ENCODE data around the gene NGLY1. TPM values are rescaled to one million over a fixed set of nuclear protein-coding genes. Genes with fewer than 3 reads are reported as not detected.

Gene NGLY1
- total and polyA plus RNA-seq, 2 donors from 2014 or later: 22.6 to 32.0 TPM

GRCh38 chr3:25821746-25822573 is 38.7 kb upstream of the NGLY1 start:
- intact Hi-C loops (cut with DNase I): no loop called here
- no peak overlapping the region for H3K27ac ChIP-seq (ENCODE audit: low read depth in 2 of 2, low read length in 2 of 2)
- no peak for DNase-seq
- H3K27me3 ChIP-seq (ENCODE audit: control insufficient read depth, insufficient read depth, low read length): no peaks in the 10 kb centered on the region
- no peak for TF ChIP-seq CTCF (IDR thresholded peaks at IDR 0.05; ENCODE audit: borderline replicate concordance, extremely low read depth, insufficient read depth)
- H3K4me3 ChIP-seq (ENCODE audit: low read length in 3 of 3): no peak overlapping the region
- no peaks in the 10 kb centered on the region for H3K36me3 ChIP-seq (ENCODE audit: control insufficient read depth in 2 of 3, insufficient read depth in 3 of 3, low read length in 3 of 3)
- no peaks in the 10 kb centered on the region for H3K9me3 ChIP-seq (ENCODE audit: control insufficient read depth in 2 of 3, insufficient read depth in 1 of 3, low read length in 3 of 3)
- FAIRE-seq: no peak
- H3K4me1 ChIP-seq (ENCODE audit: control insufficient read depth in 2 of 3, insufficient read depth in 2 of 3, low read depth in 1 of 3, low read length in 3 of 3): no peaks in the 10 kb centered on the region
- no peak overlapping the region for H3K9ac ChIP-seq (ENCODE audit: low read length in 3 of 3)

- Histone ChIP-seq H3K36me3 (ENCODE audit: control insufficient read depth in 2 of 3, insufficient read depth in 3 of 3, low read length in 3 of 3) (no peaks in the 10 kb centered on the region), H3K27me3 (ENCODE audit: control insufficient read depth, insufficient read depth, low read length) (no peaks in the 10 kb centered on the region)
- DNase-seq: no peak
Measured at GRCh38 chr3:25820816-25821486, 37.7 kb upstream of the NGLY1 start.

DNA sequence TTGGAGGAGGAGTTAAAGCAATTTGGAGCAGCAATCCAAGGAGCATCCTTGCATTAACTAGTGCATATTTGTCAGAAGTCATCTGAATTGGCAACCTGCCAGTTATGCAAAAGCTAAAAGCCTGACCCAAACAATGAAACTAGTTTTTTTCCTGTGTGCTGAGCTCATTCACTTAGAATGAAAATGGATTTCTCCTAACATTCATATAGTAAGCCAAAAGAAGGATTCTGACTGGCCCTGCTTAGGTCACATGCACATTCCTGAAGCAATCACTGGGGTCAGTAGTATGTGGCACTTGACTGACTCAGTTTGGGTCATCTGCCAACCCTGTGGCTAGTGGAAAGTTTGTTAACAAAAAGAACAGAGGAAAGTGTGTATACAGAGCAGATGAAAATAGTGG is 37.1 kb upstream of the NGLY1 start:
- no peaks in the 10 kb centered on the region for H3K36me3 ChIP-seq (ENCODE audit: control insufficient read depth in 2 of 3, insufficient read depth in 3 of 3, low read length in 3 of 3)
- H3K27ac ChIP-seq (ENCODE audit: low read depth in 2 of 2, low read length in 2 of 2): no peak overlapping the region
- peak in 2 of 5 donors; percentile 54 to 64 for DNase-seq
- H3K4me3 ChIP-seq (ENCODE audit: low read length in 3 of 3): no peak overlapping the region
- H3K9ac ChIP-seq (ENCODE audit: low read length in 3 of 3): no peak overlapping the region
- intact Hi-C loops (cut with DNase I): no loop called here
- FAIRE-seq: no peak
- no peaks in the 10 kb centered on the region for H3K27me3 ChIP-seq (ENCODE audit: control insufficient read depth, insufficient read depth, low read length)
- no peaks in the 10 kb centered on the region for H3K4me1 ChIP-seq (ENCODE audit: control insufficient read depth in 2 of 3, insufficient read depth in 2 of 3, low read depth in 1 of 3, low read length in 3 of 3)
- peaks cover 0 to 5% (median 0%) of the 10 kb centered on the region in 3 donors for H3K9me3 ChIP-seq (ENCODE audit: control insufficient read depth in 2 of 3, insufficient read depth in 1 of 3, low read length in 3 of 3)
- no peak for TF ChIP-seq CTCF (IDR thresholded peaks at IDR 0.05; ENCODE audit: borderline replicate concordance, extremely low read depth, insufficient read depth)

More at GRCh38 chr3:25820816-25821486, 37.7 kb upstream of the NGLY1 start:
- FAIRE-seq: no peak
- Histone ChIP-seq H3K9me3 (ENCODE audit: control insufficient read depth in 2 of 3, insufficient read depth in 1 of 3, low read length in 3 of 3) (peaks cover 0 to 1% (median 0%) of the 10 kb centered on the region in 3 donors), H3K4me3 (ENCODE audit: low read length in 3 of 3) (no peak overlapping the region), H3K4me1 (ENCODE audit: control insufficient read depth in 2 of 3, insufficient read depth in 2 of 3, low read depth in 1 of 3, low read length in 3 of 3) (no peaks in the 10 kb centered on the region), H3K27ac (ENCODE audit: low read depth in 2 of 2, low read length in 2 of 2) (no peak overlapping the region), H3K9ac (ENCODE audit: low read length in 3 of 3) (no peak overlapping the region)
- intact Hi-C loops (cut with DNase I): no loop called here
- TF ChIP-seq CTCF (IDR thresholded peaks at IDR 0.05; ENCODE audit: borderline replicate concordance, extremely low read depth, insufficient read depth): no peak
